ENCODE results near the gene ALS2CL. TPM values are rescaled to one million over a fixed set of nuclear protein-coding genes. Genes with fewer than 3 reads are reported as not detected.
"Not testable (repeated sequence)": the region's sequence is repeated elsewhere in the genome, so short reads cannot be mapped to it uniquely, and the experiment has no call there.

Gene ALS2CL
- polyA plus RNA-seq, 3 donors, result 10.4 to 20.6 (median 19.3) TPM

GRCh38 chr3:46705751-46706552 is 12.5 kb upstream of the ALS2CL start:
- no peak for DNase-seq

GRCh38 chr3:46705022-46705530 is 11.6 kb upstream of the ALS2CL start:
- peak; percentile 63 for DNase-seq

- DNase-seq, result not testable (repeated sequence)
Measured at GRCh38 chr3:46704346-46704745, 10.9 kb upstream of the ALS2CL start.

GRCh38 chr3:46703013-46703520 is 9.6 kb upstream of the ALS2CL start:
- no peak for DNase-seq

GRCh38 chr3:46702246-46703012 is 8.9 kb upstream of the ALS2CL start:
- DNase-seq, result no peak

- DNase-seq, result no peak
Measured at GRCh38 chr3:46701181-46701939, 7.9 kb upstream of the ALS2CL start, which contains the start of gene TMIE. TSS of gene TMIE (plus strand) at chr3:46701392. CDS start at chr3:46701488, 96 bp downstream.

GRCh38 chr3:46700772-46701171 is 7.3 kb upstream of the ALS2CL start:
- peak; percentile 63 for DNase-seq

- no peak for DNase-seq
Measured at GRCh38 chr3:46699676-46700523, 6.4 kb upstream of the ALS2CL start.

- DNase-seq, result no peak
Measured at GRCh38 chr3:46695962-46696894, 2.7 kb upstream of the ALS2CL start.

GRCh38 chr3:46695177-46695961 is 1.9 kb upstream of the ALS2CL start:
- DNase-seq, result no peak

- no peak for DNase-seq
Measured at GRCh38 chr3:46694520-46694919, 1.0 kb upstream of the ALS2CL start.

- no peak for DNase-seq
Measured at GRCh38 chr3:46693892-46694226, 380 bp upstream of the ALS2CL start.

- no peak for DNase-seq
Measured at GRCh38 chr3:46692566-46692990, 901 bp downstream of the ALS2CL start.

- DNase-seq, result no peak
Measured at GRCh38 chr3:46690798-46691197, 2.7 kb downstream of the ALS2CL start.

GRCh38 chr3:46685446-46685845 is 8.0 kb downstream of the ALS2CL start:
- no peak for DNase-seq

- no peak for DNase-seq
Measured at GRCh38 chr3:46684891-46685290, 8.6 kb downstream of the ALS2CL start.

GRCh38 chr3:46682974-46683373 is 10.5 kb downstream of the ALS2CL start:
- no peak for DNase-seq

GRCh38 chr3:46681856-46682540 is 11.5 kb downstream of the ALS2CL start:
- DNase-seq, result no peak

All from renal pelvis (tissue), 4 donors.